ENCODE data around the gene PSME2. TPM values are rescaled to one million over a fixed set of nuclear protein-coding genes. Genes with fewer than 3 reads are reported as not detected.
A peak's percentile ranks its signal among the peaks of the same experiment; 100 is the strongest.

Gene PSME2
- total RNA-seq, 1 experiment from 2014 or later, result 288 TPM

GRCh38 chr14:24113801-24114531 is 32.4 kb downstream of the PSME2 start:
- TF ChIP-seq, protein P1, sequence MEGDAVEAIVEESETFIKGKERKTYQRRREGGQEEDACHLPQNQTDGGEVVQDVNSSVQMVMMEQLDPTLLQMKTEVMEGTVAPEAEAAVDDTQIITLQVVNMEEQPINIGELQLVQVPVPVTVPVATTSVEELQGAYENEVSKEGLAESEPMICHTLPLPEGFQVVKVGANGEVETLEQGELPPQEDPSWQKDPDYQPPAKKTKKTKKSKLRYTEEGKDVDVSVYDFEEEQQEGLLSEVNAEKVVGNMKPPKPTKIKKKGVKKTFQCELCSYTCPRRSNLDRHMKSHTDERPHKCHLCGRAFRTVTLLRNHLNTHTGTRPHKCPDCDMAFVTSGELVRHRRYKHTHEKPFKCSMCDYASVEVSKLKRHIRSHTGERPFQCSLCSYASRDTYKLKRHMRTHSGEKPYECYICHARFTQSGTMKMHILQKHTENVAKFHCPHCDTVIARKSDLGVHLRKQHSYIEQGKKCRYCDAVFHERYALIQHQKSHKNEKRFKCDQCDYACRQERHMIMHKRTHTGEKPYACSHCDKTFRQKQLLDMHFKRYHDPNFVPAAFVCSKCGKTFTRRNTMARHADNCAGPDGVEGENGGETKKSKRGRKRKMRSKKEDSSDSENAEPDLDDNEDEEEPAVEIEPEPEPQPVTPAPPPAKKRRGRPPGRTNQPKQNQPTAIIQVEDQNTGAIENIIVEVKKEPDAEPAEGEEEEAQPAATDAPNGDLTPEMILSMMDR (IDR thresholded peaks at IDR 0.05; ENCODE audit: unreplicated experiment), result no peak
- Mint-ChIP-seq H3K27me3 (ENCODE audit: unreplicated experiment) (no peaks in the 10 kb centered on the region), H3K36me3 (ENCODE audit: insufficient read depth, unreplicated experiment) (peaks cover 39% of the 10 kb centered on the region), H3K27ac (ENCODE audit: unreplicated experiment) (peak overlapping the region; percentile 98), H3K4me3 (ENCODE audit: low read depth, unreplicated experiment) (peak overlapping the region; percentile 82), H3K4me1 (ENCODE audit: low read depth, unreplicated experiment) (peaks cover 20% of the 10 kb centered on the region), H3K9me3 (ENCODE audit: low read depth, unreplicated experiment) (no peaks in the 10 kb centered on the region)
- DNase-seq, result peak; percentile 85
- BruUV-seq (replicated peaks), result no TSS peak
- intact Hi-C loops (cut with micrococcal nuclease; ENCODE audit: unreplicated experiment), result loop anchor here (2.0 kb wide), 2 partner anchors 27 to 47 kb away; partner anchors contain the start of genes EMC9 and IRF9
- CTCF ChIA-PET, result interaction anchor here (0.6 to 3.2 kb wide), 9 partner anchors 20 to 130 kb away, joined by 3 to 23 read pairs (median 8); partner anchors contain the start of genes IRF9, PCK2, PSME1 and PSME2

- intact Hi-C loops (cut with micrococcal nuclease; ENCODE audit: unreplicated experiment), result no loop called here
- H3K27me3 Mint-ChIP-seq (ENCODE audit: unreplicated experiment), result no peaks in the 10 kb centered on the region
- peaks cover 24% of the 10 kb centered on the region for H3K4me1 Mint-ChIP-seq (ENCODE audit: low read depth, unreplicated experiment)
- H3K27ac Mint-ChIP-seq (ENCODE audit: unreplicated experiment), result peak overlapping the region; percentile 98
- BruUV-seq (replicated peaks), result TSS peak; percentile 63
- no peak for DNase-seq
- peaks cover 34% of the 10 kb centered on the region for H3K36me3 Mint-ChIP-seq (ENCODE audit: insufficient read depth, unreplicated experiment)
- CTCF ChIA-PET, result interaction anchor here (1.5 to 3.2 kb wide), 5 partner anchors 19 to 48 kb away, joined by 4 to 23 read pairs (median 14); partner anchors contain the start of genes IRF9, PCK2, PSME1 and PSME2
- peak overlapping the region; percentile 82 for H3K4me3 Mint-ChIP-seq (ENCODE audit: low read depth, unreplicated experiment)
- TF ChIP-seq, protein P1 (IDR thresholded peaks at IDR 0.05; ENCODE audit: unreplicated experiment), result no peak
- H3K9me3 Mint-ChIP-seq (ENCODE audit: low read depth, unreplicated experiment), result no peaks in the 10 kb centered on the region
Measured at GRCh38 chr14:24113379-24113800, 33.0 kb downstream of the PSME2 start.

- H3K9me3 Mint-ChIP-seq (ENCODE audit: low read depth, unreplicated experiment), result no peaks in the 10 kb centered on the region
- TF ChIP-seq, protein P1 (IDR thresholded peaks at IDR 0.05; ENCODE audit: unreplicated experiment), result no peak
- no TSS peak for BruUV-seq (replicated peaks)
- no peak for DNase-seq
- no peak overlapping the region for H3K27ac Mint-ChIP-seq (ENCODE audit: unreplicated experiment)
- CTCF ChIA-PET, result interaction anchor here (1.1 to 3.6 kb wide), 5 partner anchors 17 to 53 kb away, joined by 3 to 64 read pairs (median 6); partner anchors contain the start of genes EMC9, IRF9, PCK2 and PSME1
- peaks cover 9% of the 10 kb centered on the region for H3K4me1 Mint-ChIP-seq (ENCODE audit: low read depth, unreplicated experiment)
- H3K4me3 Mint-ChIP-seq (ENCODE audit: low read depth, unreplicated experiment), result no peak overlapping the region
- intact Hi-C loops (cut with micrococcal nuclease; ENCODE audit: unreplicated experiment), result no loop called here
- H3K27me3 Mint-ChIP-seq (ENCODE audit: unreplicated experiment), result no peaks in the 10 kb centered on the region
- peaks cover 22% of the 10 kb centered on the region for H3K36me3 Mint-ChIP-seq (ENCODE audit: insufficient read depth, unreplicated experiment)
Measured at GRCh38 chr14:24110523-24110922, 35.9 kb downstream of the PSME2 start.

DNA sequence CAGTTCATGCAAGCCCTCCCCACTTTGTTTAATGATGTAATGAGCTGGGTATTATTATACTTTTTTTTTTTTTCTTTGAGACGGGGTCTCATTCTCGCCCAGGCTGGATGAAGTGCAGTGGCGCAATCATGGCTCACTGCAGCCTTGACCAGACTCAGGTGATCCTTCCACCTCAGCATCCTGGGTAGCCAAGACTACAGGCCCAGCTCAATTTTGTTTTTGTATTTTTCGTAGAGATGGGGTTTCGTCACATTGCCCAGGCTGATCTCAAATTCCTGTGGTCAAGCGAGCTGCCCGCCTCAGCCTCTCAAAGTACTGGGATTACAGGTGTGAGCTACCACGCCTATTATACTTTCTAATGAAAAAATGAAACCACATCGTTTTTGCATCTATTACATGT is 36.4 kb downstream of the PSME2 start:
- DNase-seq, result peak; percentile 48
- Mint-ChIP-seq H3K9me3 (ENCODE audit: low read depth, unreplicated experiment) (no peaks in the 10 kb centered on the region), H3K36me3 (ENCODE audit: insufficient read depth, unreplicated experiment) (peaks cover 17% of the 10 kb centered on the region), H3K27me3 (ENCODE audit: unreplicated experiment) (no peaks in the 10 kb centered on the region), H3K4me3 (ENCODE audit: low read depth, unreplicated experiment) (no peak overlapping the region), H3K27ac (ENCODE audit: unreplicated experiment) (no peak overlapping the region), H3K4me1 (ENCODE audit: low read depth, unreplicated experiment) (peaks cover 5% of the 10 kb centered on the region)
- BruUV-seq (replicated peaks), result no TSS peak
- intact Hi-C loops (cut with micrococcal nuclease; ENCODE audit: unreplicated experiment), result no loop called here
- CTCF ChIA-PET, result interaction anchor here (1.1 to 3.6 kb wide), 5 partner anchors 16 to 53 kb away, joined by 3 to 64 read pairs (median 6); partner anchors contain the start of genes EMC9, IRF9, PCK2 and PSME1
- TF ChIP-seq, protein P1 (IDR thresholded peaks at IDR 0.05; ENCODE audit: unreplicated experiment), result no peak
